ENCODE data around the gene SOS1. TPM values are rescaled to one million over a fixed set of nuclear protein-coding genes. Genes with fewer than 3 reads are reported as not detected.

Gene SOS1
- total and polyA plus RNA-seq, 2 of the 13 experiments (the other 11 are each of a cell fraction or from before 2014, with no cell fraction given) = 20.8 to 60.4 TPM

DNA sequence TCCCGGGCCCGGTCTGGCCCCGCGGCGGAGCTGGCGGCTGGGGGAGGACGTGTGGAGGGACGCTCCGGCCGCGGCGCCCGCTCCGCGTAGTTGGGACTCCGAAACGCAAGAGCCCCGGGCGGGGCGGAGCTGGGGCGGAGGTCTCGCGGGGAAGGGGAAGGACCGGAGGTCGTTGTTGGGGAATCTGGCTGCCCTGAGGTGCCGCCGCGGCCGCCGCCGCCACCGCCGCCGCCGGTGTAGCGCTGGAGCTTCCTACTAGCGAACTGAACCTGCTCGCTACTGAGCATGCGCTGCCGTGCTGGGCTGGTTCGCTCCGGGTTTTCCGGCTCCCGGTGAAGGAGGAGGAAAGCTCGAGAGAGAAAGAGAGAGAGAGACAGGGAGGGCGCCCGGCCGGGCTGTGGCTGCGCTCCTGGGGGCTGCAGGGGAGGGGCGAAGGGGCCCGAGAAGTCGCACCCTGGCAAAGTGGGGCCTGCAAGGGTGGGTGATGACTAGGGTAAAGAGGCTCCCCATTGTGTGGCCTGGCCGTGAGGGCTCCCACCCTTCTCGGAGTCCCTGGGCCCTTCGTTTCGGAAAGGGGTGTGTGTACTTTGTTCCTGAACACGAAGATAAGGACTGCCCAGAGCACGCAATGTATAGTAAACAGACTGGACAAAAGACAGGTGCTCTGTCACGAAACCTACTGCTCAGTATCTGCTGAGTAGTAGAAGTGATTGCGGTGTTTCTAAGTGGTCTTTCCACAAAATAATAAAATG lies at the start of gene SOS1 (continued):
- TF ChIP-seq CC2D1A (CRISPR knock-in tag; IDR thresholded peaks at IDR 0.05) = no peak; the same call in 1 of the 2 replicates
- TF ChIP-seq HNRNPUL1 (IDR thresholded peaks at IDR 0.05; ENCODE audit: low read depth, low read length) = no peak
- TF ChIP-seq TGIF2 (CRISPR knock-in tag; IDR thresholded peaks at IDR 0.05) = peak; percentile 68
- peak; percentile 93 for TF ChIP-seq ZNF44 (CRISPR knock-in tag; IDR thresholded peaks at IDR 0.05)
- TF ChIP-seq POLR2G (IDR thresholded peaks at IDR 0.05; ENCODE audit: low read depth, low read length) = peak; percentile 99
- TF ChIP-seq ZSCAN22 (CRISPR knock-in tag; IDR thresholded peaks at IDR 0.05) = no peak
- TF ChIP-seq MIXL1 (CRISPR knock-in tag; IDR thresholded peaks at IDR 0.05) = no peak
- TF ChIP-seq, protein P1, sequence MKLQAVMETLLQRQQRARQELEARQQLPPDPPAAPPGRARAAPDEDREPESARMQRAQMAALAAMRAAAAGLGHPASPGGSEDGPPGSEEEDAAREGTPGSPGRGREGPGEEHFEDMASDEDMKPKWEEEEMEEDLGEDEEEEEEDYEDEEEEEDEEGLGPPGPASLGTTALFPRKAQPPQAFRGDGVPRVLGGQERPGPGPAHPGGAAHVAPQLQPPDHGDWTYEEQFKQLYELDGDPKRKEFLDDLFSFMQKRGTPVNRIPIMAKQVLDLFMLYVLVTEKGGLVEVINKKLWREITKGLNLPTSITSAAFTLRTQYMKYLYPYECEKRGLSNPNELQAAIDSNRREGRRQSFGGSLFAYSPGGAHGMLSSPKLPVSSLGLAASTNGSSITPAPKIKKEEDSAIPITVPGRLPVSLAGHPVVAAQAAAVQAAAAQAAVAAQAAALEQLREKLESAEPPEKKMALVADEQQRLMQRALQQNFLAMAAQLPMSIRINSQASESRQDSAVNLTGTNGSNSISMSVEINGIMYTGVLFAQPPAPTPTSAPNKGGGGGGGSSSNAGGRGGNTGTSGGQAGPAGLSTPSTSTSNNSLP (IDR thresholded peaks at IDR 0.05; ENCODE audit: low read depth, low read length) = no peak
- TF ChIP-seq, protein P2, sequence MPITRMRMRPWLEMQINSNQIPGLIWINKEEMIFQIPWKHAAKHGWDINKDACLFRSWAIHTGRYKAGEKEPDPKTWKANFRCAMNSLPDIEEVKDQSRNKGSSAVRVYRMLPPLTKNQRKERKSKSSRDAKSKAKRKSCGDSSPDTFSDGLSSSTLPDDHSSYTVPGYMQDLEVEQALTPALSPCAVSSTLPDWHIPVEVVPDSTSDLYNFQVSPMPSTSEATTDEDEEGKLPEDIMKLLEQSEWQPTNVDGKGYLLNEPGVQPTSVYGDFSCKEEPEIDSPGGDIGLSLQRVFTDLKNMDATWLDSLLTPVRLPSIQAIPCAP (CRISPR knock-in tag; IDR thresholded peaks at IDR 0.05; ENCODE audit: low read depth) = peak; percentile 51; the same call in 1 of the 2 replicates
- no peak; the same call in 1 of the 2 replicates for TF ChIP-seq BRD4 (CRISPR knock-in tag; IDR thresholded peaks at IDR 0.05)
- peak; percentile 62 for TF ChIP-seq ZNF3 (CRISPR knock-in tag; IDR thresholded peaks at IDR 0.05)
- no peak for TF ChIP-seq ATRX (CRISPR knock-in tag; IDR thresholded peaks at IDR 0.05; ENCODE audit: borderline replicate concordance)
- TF ChIP-seq MBD4 (IDR thresholded peaks at IDR 0.05; ENCODE audit: borderline replicate concordance, low read length) = no peak
- peak; percentile 88; the same call in 1 of the 2 replicates for TF ChIP-seq AKAP8 (CRISPR knock-in tag; IDR thresholded peaks at IDR 0.05)
- peak; percentile 89 for TF ChIP-seq CBFB (CRISPR knock-in tag; IDR thresholded peaks at IDR 0.05)
- TF ChIP-seq ZFP62 (CRISPR knock-in tag; IDR thresholded peaks at IDR 0.05) = no peak
- TF ChIP-seq, protein P3, sequence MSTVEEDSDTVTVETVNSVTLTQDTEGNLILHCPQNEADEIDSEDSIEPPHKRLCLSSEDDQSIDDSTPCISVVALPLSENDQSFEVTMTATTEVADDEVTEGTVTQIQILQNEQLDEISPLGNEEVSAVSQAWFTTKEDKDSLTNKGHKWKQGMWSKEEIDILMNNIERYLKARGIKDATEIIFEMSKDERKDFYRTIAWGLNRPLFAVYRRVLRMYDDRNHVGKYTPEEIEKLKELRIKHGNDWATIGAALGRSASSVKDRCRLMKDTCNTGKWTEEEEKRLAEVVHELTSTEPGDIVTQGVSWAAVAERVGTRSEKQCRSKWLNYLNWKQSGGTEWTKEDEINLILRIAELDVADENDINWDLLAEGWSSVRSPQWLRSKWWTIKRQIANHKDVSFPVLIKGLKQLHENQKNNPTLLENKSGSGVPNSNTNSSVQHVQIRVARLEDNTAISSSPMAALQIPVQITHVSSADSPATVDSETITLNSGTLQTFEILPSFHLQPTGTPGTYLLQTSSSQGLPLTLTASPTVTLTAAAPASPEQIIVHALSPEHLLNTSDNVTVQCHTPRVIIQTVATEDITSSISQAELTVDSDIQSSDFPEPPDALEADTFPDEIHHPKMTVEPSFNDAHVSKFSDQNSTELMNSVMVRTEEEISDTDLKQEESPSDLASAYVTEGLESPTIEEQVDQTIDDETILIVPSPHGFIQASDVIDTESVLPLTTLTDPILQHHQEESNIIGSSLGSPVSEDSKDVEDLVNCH (CRISPR knock-in tag; IDR thresholded peaks at IDR 0.05) = peak; percentile 71; the same call in 1 of the 2 replicates
- peak; percentile 99 for TF ChIP-seq AHR (CRISPR knock-in tag; IDR thresholded peaks at IDR 0.05)
- peak; percentile 81; the same call in 1 of the 2 replicates for TF ChIP-seq ZNF235 (CRISPR knock-in tag; IDR thresholded peaks at IDR 0.05; ENCODE audit: borderline replicate concordance)
- TF ChIP-seq ZNF841 (CRISPR knock-in tag; IDR thresholded peaks at IDR 0.05; ENCODE audit: borderline replicate concordance) = no peak
- TF ChIP-seq ZNF619 (CRISPR knock-in tag; IDR thresholded peaks at IDR 0.05) = peak; percentile 86; the same call in 1 of the 2 replicates
- peak; percentile 94 for TF ChIP-seq ZFP1 (CRISPR knock-in tag; IDR thresholded peaks at IDR 0.05)
- no peak for TF ChIP-seq ZNF550 (CRISPR knock-in tag; IDR thresholded peaks at IDR 0.05; ENCODE audit: borderline replicate concordance)
- TF ChIP-seq, protein P4, sequence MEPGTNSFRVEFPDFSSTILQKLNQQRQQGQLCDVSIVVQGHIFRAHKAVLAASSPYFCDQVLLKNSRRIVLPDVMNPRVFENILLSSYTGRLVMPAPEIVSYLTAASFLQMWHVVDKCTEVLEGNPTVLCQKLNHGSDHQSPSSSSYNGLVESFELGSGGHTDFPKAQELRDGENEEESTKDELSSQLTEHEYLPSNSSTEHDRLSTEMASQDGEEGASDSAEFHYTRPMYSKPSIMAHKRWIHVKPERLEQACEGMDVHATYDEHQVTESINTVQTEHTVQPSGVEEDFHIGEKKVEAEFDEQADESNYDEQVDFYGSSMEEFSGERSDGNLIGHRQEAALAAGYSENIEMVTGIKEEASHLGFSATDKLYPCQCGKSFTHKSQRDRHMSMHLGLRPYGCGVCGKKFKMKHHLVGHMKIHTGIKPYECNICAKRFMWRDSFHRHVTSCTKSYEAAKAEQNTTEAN (CRISPR knock-in tag; conservative IDR thresholded peaks at IDR 0.05) = peak; percentile 44
- no peak for TF ChIP-seq ZNF572 (CRISPR knock-in tag; IDR thresholded peaks at IDR 0.05)
- TF ChIP-seq TCF7L2 (IDR thresholded peaks at IDR 0.05; ENCODE audit: low read depth, low read length) = no peak
- peak; percentile 68; the same call in 1 of the 2 replicates for TF ChIP-seq GATA4 (IDR thresholded peaks at IDR 0.05; ENCODE audit: borderline replicate concordance, low read depth)

Data from HepG2 (cell line).